ENCODE measurements around the gene ZSCAN18.

DNA sequence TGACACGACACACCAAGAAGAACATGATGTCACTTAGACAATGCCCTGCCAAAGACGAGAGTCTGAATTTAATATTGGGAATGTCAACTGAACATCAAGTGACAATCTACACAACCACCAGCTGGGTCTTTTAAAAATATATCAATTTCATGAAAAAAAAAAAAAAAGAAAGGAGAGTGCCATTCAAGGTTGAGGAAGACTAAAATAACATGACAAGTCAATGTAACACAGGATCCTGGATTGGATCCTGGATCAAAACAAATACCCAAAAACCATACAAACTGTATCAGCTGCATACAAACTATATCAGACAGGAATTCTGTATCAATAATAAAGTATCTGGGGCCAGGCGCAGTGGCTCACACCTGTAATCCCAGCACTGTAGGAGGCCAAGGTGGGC, 47.8 kb upstream of the ZSCAN18 start:
- TF ChIP-seq, protein P1, sequence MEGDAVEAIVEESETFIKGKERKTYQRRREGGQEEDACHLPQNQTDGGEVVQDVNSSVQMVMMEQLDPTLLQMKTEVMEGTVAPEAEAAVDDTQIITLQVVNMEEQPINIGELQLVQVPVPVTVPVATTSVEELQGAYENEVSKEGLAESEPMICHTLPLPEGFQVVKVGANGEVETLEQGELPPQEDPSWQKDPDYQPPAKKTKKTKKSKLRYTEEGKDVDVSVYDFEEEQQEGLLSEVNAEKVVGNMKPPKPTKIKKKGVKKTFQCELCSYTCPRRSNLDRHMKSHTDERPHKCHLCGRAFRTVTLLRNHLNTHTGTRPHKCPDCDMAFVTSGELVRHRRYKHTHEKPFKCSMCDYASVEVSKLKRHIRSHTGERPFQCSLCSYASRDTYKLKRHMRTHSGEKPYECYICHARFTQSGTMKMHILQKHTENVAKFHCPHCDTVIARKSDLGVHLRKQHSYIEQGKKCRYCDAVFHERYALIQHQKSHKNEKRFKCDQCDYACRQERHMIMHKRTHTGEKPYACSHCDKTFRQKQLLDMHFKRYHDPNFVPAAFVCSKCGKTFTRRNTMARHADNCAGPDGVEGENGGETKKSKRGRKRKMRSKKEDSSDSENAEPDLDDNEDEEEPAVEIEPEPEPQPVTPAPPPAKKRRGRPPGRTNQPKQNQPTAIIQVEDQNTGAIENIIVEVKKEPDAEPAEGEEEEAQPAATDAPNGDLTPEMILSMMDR (IDR thresholded peaks at IDR 0.05): no peak
- TF ChIP-seq POLR2A (IDR thresholded peaks at IDR 0.05): no peak

Measured in esophagus squamous epithelium (tissue), 4 donors.